HG03280 (cell line): ENCODE measurements around the gene GPR146.

Experiments used
- ATAC-seq: cut with Tn5 transposase; IDR thresholded peaks from one replicate; pipeline ENCODE4 v1.9.1; 2021; ENCODE audit warnings: mild to moderate bottlenecking, moderate library complexity; ENCODE audit not compliant: unreplicated experiment

The GPR146 gene

DNA sequence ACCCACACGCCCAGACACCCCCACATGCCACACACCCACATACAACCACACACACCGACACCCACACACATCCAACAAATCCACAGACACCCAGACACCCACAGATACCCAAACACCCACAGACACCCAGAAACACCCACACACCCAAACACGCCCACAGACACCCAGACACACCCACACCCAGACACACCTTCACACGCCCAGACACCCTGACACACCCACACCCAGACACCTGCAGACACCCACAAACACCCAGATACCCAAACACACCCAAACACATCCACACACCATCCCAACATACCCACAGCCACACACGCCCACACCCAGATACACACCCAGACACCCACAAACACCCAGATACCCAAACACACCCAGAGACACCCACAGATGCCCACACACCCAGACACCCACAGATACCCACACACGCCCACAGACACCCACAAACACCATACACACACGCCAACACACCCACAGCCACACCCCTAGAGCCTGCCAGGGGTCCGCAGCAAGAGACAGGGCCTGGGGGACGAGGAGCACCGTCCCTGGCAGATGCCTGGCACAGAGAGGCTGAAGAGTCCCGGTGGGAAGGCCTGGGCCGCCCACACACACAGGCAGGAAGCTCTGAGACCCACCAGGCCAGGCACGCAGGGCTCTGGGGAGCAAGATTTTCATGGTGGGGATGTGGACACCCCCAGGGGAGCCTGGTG lies 32.9 kb upstream of the GPR146 start:
- no peak for ATAC-seq

GRCh38 chr7:1012004-1012715 lies 32.2 kb upstream of the GPR146 start:
- no peak for ATAC-seq

DNA sequence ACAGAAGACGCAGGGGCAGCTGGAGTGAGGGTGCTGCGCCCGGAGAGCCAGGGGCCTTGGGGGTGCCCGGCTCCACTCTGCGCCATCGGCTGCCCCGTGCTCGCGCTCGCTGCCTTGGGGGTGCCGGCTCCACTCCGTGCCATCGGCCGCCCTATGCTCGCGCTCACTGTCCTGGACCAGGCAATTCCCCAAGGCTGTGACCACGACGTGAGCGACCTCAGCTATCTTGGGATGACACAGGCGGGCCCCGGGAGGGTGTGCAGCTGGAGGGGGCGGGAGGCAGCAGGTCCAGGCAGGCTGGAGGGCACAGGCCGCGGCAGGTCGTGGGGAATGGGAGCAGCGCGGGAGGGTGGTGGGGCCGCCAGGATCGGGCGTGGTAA lies 31.6 kb upstream of the GPR146 start:
- ATAC-seq = no peak

DNA sequence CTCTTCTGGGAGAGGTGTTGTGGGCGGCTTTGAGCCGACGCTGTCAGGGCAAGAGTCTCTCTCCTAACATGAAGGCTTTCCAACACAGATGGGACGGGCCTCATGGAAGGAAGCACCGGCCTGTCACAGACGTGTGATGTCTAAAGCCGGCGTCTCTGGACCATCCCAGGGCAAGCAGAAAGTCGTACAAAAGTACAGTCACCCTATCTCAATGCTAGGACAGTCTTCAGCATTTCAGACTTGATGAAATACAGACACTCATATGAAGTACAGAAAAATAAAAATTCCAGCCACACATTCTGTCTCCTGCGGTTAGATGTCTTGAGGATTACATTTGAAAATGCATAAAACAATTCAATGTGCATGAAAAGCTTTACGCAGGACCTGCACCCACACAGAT lies 30.8 kb upstream of the GPR146 start:
- no peak for ATAC-seq

DNA sequence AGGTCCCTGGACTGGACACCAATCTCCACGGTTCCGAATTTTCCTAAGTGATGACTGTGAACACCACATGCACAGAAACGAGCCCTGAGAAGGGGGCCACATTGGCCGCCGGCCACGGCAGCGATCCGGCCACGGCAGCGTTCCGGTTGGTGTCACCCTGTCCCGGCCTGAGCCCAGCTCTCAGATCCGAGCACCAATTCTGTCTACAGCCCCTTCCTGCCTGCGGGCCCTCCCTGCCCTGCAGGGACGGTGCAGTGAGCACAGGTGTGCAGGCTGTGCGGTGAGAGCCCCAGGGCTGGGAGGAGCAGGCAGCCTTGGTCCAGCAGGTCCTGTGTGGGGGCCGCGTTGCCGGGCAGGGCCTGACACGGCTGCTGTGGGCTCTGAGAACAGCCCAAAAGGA lies 29.7 kb upstream of the GPR146 start:
- ATAC-seq = no peak

DNA sequence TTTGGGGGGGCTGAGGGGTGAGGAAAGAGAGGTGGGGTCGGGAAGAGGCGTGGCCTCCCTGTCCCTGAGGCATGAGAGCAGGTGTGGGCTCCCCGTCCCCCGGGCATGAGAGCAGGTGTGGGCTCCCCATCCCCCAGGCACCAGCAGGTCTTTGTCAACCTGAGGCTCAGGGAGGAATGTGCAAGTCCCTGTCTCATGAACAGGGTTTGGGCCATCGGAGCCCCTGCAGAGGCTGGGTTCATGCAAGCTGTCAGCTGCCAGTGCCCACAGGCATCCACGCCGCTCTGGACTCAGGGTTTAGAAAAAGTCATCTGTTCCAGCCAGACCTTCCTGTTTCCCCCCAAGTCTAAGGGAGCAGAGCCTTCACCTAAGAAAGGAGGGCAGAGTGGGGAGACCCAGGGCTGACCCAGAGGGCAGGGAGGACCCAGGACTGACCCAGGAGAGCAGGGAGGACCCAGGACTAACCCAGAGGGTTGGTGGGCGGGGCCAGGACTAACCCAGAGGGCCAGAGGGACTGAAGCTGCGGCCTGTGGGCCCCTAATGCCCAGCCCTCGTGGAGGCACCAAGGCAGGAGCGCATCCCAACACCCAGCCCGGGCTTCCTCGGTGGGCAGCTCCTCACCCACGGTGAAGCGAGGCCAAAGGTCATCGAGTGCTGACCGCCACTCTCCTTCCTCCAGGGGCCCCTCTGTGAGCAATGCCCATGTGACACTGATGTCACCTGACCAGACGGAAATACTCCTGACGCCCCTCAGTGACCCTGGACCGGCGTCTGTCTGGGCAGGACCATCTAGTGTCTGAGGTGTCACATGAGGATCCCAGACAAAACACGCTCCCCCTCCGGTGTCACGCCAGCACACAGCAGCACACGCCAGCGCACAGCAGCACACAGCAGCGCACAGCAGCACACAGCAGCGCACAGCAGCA lies 28.9 kb upstream of the GPR146 start:
- ATAC-seq = no peak

DNA sequence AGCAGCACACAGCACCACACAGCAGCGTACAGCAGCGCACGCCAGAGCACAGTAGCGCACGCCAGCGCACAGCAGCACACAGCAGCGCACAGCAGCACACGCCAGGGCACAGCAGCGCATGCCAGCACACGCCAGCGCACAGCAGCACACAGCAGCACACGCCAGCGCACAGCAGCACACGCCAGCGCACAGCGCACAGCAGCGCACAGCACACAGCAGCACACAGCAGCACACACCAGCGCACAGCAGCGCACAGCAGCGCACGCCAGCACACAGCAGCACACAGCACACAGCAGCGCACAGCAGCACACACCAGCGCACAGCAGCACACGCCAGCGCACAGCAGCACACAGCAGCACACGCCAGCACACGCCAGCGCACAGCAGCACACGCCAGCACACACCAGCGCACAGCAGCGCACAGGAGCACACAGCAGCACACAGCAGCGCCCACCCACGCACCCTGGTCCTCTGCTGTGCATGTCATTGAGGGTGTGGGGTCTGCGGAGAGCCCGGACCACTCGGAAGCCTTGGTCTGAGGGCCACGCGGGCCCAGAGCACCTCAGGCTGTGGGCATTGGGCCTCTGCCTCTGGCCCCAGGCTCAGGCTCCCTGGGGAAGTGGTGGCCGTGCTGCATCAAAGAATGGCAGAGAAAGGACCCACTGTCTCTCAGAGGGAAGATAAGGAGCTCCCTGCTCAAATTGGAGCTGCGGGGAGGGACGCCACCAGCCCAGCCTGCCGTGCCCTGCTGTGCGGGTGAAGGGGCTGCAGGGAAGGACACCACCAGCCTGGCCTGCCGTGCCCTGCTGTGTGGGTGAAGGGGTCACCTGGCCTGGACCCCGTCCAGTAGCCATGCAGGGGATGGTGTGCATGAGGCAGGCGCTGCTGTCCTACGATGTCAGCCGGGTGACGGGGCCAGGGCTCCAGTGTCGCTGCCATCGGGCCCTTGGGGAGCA lies 27.5 kb upstream of the GPR146 start:
- no peak for ATAC-seq

DNA sequence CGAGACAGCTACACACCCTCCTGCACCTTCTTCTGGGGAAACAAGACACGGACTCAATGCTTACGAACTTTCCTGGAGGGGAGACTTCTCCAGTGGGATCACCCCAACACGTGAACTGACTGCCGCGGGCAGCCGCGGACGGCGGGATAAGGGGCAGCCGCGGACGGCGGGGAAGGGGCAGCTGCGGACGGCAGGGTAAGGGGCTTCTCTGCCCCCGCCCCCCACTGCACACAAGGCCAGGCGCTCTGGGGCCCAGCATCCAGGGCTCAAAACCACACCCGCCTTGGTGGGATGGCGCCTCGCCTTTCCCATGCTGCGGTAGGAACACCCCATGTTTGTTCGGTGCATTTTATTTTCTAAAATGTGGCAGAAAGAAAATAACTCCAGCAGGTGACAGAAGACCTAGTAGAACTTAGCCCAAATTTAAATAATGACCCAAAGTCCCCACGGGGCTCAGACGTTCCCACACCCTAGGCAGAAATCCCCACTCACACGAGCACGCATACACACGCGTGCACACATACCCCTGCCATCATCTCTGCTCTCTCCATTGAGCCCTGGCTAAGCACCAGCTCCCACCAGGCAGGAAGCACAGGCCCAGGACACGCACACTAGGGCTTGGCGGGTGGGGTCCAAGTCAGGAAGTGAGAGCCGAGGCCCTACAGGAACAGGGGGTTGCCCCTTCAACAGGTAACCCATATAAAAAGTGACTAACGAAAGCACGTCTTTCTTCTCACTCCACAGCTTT lies 26.6 kb upstream of the GPR146 start:
- no peak for ATAC-seq

GRCh38 chr7:1018334-1018695 lies 26.0 kb upstream of the GPR146 start:
- no peak for ATAC-seq

GRCh38 chr7:1019255-1019785 lies 25.0 kb upstream of the GPR146 start:
- ATAC-seq = no peak

DNA sequence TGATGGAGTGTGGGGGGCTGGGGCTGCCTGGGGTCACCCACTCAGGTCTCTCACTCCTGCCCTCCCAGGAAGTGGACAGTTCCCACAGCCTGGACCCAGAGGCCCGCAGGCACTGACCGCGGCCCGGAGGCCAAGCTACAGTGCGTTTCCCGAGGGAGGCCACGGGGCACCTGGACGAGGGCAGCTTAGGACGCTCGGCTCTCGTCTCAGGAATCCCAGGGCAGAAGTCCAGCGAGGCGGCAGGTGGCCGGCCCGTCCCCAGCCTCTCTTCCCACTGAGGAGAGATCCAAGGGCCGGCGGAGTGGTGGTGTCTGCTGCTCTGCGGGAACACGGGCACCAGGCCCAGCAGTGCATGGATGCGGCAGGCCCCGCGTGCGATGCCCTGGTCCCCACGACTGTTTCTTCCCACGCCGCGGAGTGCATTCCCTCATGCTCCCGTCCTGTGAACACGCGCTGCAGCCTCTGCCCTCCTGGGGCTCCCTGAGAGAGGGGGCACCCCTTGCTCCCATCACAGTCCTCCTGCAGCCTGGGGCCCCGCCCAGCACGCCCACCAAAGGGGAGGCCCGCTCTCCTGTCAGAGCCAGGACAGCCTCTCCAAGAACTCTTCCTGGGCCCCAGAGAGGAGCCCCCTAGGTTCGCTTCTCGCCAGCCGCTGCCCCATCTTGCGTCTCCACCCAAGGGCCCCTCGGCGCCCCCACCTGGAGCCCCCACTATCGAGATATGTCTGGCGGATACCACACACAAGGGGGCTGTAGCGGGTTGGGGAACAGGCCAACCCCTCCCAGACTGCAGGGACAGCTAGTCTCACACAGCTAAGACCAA lies 24.3 kb upstream of the GPR146 start:
- no peak for ATAC-seq

- ATAC-seq = no peak
Observed at GRCh38 chr7:1020849-1021251, 23.5 kb upstream of the GPR146 start.

GRCh38 chr7:1021366-1021765 lies 23.0 kb upstream of the GPR146 start:
- ATAC-seq = no peak

GRCh38 chr7:1021931-1022330 lies 22.4 kb upstream of the GPR146 start:
- no peak for ATAC-seq

DNA sequence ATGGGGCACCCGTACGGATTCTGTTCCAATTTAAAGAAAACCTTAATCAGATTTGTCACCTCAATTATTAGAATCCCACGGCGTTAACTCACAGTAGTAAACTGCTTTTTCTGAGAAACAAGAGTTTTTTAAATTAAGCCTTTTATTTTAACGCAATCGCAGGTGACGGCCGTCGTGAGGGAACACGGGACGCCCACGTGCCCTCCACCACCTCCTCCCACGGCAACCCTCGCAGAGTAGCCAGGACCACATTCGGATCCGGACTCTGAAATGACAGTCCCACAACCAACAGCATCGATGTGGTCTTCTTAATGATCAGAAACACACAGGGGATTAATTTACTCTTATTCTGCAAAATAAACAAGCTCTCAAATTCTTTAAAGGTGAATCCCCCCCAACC lies 22.0 kb upstream of the GPR146 start:
- no peak for ATAC-seq

DNA sequence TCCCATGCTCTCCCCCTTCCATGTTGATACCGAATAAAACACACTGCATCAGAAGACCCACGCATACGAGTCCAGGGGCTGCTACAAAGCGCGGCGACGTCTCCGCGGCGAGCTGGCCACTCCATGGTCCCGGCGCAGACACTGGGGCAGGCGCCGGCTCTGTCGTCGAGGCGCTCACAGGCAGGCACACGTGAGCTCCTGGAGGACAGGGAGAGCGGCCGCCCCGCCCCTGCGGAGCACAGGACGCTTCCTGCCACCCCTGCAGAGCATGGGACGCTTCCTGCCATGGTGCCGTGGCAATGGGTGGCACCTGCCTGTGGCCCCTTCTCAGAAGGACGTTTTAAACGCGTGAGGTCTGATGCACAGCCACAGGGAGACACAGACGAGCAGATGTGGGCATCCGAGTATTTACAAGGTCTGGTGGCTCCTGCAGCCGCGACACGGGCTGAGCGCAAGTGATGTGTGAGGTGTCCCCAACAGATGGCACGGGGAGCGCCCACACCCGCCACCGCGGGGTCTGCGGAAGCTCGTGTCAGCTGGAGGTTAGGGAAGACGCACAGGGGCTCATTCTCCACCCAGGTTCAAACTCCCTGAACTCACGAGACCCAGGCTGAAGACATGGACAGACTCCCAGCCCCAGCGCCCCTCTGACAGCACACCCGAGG lies 21.4 kb upstream of the GPR146 start:
- no peak for ATAC-seq

GRCh38 chr7:1024331-1024841 lies 20.0 kb upstream of the GPR146 start:
- ATAC-seq = peak; percentile 51
